KMS-11 (cell line): ENCODE measurements around the gene PGAM2.

Experiments
- H2AFZ ChIP-seq: fragments of 200-600 bp; sonication (generic); 2 replicates; pipeline ENCODE4 v1.6.1; 2016; ENCODE audit warnings: antibody characterized with exemption, mixed run types, low read depth
- H3K27ac ChIP-seq: fragments of 200-600 bp; sonication (generic); 2 replicates; pipeline ENCODE4 v1.6.1; 2016; ENCODE audit warnings: mild to moderate bottlenecking, mixed run types
- H3K27me3 ChIP-seq: fragments of 200-600 bp; sonication (generic); 2 replicates; pipeline ENCODE4 v1.6.1; 2017; ENCODE audit warnings: mild to moderate bottlenecking, low read depth, mixed run types, moderate library complexity; ENCODE audit not compliant: insufficient read depth
- H3K36me3 ChIP-seq: fragments of 200-600 bp; sonication (generic); 2 replicates; pipeline ENCODE4 v1.6.1; 2017; ENCODE audit warnings: mild to moderate bottlenecking, mixed run types; ENCODE audit not compliant: insufficient read depth
- H3K4me1 ChIP-seq: fragments of 200-600 bp; sonication (generic); 2 replicates; pipeline ENCODE4 v1.6.1; 2016; ENCODE audit warnings: mild to moderate bottlenecking, low read depth, mixed run types; ENCODE audit not compliant: poor library complexity, severe bottlenecking
- H3K4me2 ChIP-seq: fragments of 200-600 bp; sonication (generic); 2 replicates; pipeline ENCODE4 v1.7.0; 2016; ENCODE audit warnings: mild to moderate bottlenecking, mixed run types
- H3K4me3 ChIP-seq: fragments of 200-600 bp; sonication (generic); IDR thresholded peaks from 2 replicates; pipeline ENCODE4 v1.6.1; 2017; ENCODE audit warnings: low read depth, low read length, mixed read lengths; ENCODE audit not compliant: insufficient read depth
- H3K79me2 ChIP-seq: fragments of 200-600 bp; sonication (generic); 2 replicates; pipeline ENCODE4 v1.6.1; 2016; ENCODE audit warnings: low read depth, mixed run types; ENCODE audit not compliant: insufficient read depth
- H3K9ac ChIP-seq: fragments of 200-600 bp; sonication (generic); 2 replicates; pipeline ENCODE4 v1.6.1; 2016; ENCODE audit warnings: mild to moderate bottlenecking, mixed run types
- H4K20me1 ChIP-seq: fragments of 200-600 bp; sonication (generic); 2 replicates; pipeline ENCODE4 v1.6.1; 2016; ENCODE audit warnings: mild to moderate bottlenecking, mixed run types; ENCODE audit not compliant: insufficient read depth
- TF ChIP-seq, protein P1 (sequence below): fragments of 200-600 bp; sonication (generic); conservative IDR thresholded peaks from 2 replicates; pipeline ENCODE4 v1.6.1; 2017; ENCODE audit warnings: low read depth, mild to moderate bottlenecking, antibody characterized with exemption, low read length, moderate library complexity, mixed read lengths

Gene PGAM2

DNA sequence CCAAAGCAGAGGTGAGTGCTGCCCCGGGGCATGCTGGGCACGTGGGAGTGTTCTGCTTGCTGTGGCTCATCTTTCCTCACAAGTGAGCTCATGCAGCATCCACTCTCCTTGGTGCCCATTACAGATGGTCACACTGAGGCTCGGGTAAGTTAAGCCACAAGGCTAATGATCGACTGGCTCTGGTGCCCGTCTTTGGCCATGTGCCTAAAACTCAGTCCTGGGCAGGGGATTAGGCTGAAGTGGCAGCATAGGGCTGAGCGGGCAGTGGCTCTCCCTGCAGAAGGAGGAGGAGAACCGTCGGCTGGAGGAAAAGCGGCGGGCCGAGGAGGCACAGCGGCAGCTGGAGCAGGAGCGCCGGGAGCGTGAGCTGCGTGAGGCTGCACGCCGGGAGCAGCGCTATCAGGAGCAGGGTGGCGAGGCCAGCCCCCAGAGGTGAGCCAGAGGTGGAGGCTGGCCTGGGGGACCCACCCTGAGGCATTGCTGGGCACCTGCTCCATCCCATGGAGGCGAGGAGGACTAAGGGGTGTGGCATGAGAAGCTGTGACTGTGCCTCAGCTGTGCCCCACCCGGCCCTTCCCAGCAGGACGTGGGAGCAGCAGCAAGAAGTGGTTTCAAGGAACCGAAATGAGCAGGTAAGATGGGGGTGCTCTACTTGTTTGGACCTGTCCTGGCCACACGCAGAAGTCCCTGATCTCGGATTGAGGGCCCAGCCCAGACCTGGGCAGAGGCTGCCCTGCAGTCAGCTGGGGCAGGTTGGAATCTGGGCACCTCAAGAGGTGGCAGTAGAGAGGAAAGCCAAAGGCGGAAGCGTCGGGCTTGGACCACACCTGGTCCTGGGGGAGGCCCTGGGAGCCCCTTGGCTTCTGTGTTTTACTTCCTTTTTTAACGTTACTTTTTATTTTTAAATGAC is 7.3 kb downstream of the PGAM2 start:
- TF ChIP-seq, protein P1, sequence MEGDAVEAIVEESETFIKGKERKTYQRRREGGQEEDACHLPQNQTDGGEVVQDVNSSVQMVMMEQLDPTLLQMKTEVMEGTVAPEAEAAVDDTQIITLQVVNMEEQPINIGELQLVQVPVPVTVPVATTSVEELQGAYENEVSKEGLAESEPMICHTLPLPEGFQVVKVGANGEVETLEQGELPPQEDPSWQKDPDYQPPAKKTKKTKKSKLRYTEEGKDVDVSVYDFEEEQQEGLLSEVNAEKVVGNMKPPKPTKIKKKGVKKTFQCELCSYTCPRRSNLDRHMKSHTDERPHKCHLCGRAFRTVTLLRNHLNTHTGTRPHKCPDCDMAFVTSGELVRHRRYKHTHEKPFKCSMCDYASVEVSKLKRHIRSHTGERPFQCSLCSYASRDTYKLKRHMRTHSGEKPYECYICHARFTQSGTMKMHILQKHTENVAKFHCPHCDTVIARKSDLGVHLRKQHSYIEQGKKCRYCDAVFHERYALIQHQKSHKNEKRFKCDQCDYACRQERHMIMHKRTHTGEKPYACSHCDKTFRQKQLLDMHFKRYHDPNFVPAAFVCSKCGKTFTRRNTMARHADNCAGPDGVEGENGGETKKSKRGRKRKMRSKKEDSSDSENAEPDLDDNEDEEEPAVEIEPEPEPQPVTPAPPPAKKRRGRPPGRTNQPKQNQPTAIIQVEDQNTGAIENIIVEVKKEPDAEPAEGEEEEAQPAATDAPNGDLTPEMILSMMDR: no peak
- no peak overlapping the region for H3K27ac ChIP-seq
- no peaks in the 10 kb centered on the region for H3K27me3 ChIP-seq
- H3K9ac ChIP-seq: no peak overlapping the region
- H3K36me3 ChIP-seq: peaks cover 2% of the 10 kb centered on the region; the same call in 1 of the 2 replicates
- no peak overlapping the region for H3K4me3 ChIP-seq
- no peaks in the 10 kb centered on the region for H4K20me1 ChIP-seq
- no peaks in the 10 kb centered on the region for H3K4me1 ChIP-seq
- no peaks in the 10 kb centered on the region for H3K79me2 ChIP-seq
- H2AFZ ChIP-seq: no peak overlapping the region
- H3K4me2 ChIP-seq: no peak overlapping the region

GRCh38 chr7:44057181-44057848 is 8.1 kb downstream of the PGAM2 start:
- no peaks in the 10 kb centered on the region for H3K4me1 ChIP-seq
- H3K79me2 ChIP-seq: no peaks in the 10 kb centered on the region
- TF ChIP-seq, protein P1: no peak
- peaks cover 2% of the 10 kb centered on the region; the same call in 1 of the 2 replicates for H3K36me3 ChIP-seq
- H3K9ac ChIP-seq: no peak overlapping the region
- H2AFZ ChIP-seq: no peak overlapping the region
- no peak overlapping the region for H3K4me3 ChIP-seq
- H3K4me2 ChIP-seq: no peak overlapping the region
- no peaks in the 10 kb centered on the region for H3K27me3 ChIP-seq
- no peak overlapping the region for H3K27ac ChIP-seq
- no peaks in the 10 kb centered on the region for H4K20me1 ChIP-seq

GRCh38 chr7:44056681-44057080 is 8.7 kb downstream of the PGAM2 start:
- no peak overlapping the region for H3K9ac ChIP-seq
- H3K79me2 ChIP-seq: no peaks in the 10 kb centered on the region
- H2AFZ ChIP-seq: no peak overlapping the region
- TF ChIP-seq, protein P1: no peak
- no peak overlapping the region for H3K27ac ChIP-seq
- H3K36me3 ChIP-seq: peaks cover 5% of the 10 kb centered on the region; the same call in 1 of the 2 replicates
- H3K4me2 ChIP-seq: no peak overlapping the region
- no peaks in the 10 kb centered on the region for H3K4me1 ChIP-seq
- no peaks in the 10 kb centered on the region for H4K20me1 ChIP-seq
- H3K27me3 ChIP-seq: no peaks in the 10 kb centered on the region
- H3K4me3 ChIP-seq: no peak overlapping the region

- Histone ChIP-seq H3K9ac (no peak overlapping the region), H3K4me2 (no peak overlapping the region), H3K36me3 (peaks cover 3% of the 10 kb centered on the region; the same call in 1 of the 2 replicates), H2AFZ (no peak overlapping the region), H3K27me3 (no peaks in the 10 kb centered on the region), H3K4me3 (no peak overlapping the region), H3K79me2 (peaks cover 11% of the 10 kb centered on the region; the same call in 1 of the 2 replicates), H3K4me1 (peaks cover 3% of the 10 kb centered on the region), H4K20me1 (no peaks in the 10 kb centered on the region), H3K27ac (no peak overlapping the region)
- TF ChIP-seq, protein P1: no peak
Observed at GRCh38 chr7:44052771-44053365, 12.5 kb downstream of the PGAM2 start.
